B cell (primary cell): Measurements from ENCODE around the gene POC1B. TPM values are rescaled to one million over a fixed set of nuclear protein-coding genes. Genes with fewer than 3 reads are reported as not detected.

Experiments used
- ATAC-seq: fragments of 200-7000 bp; cut with Tn5 transposase; one replicate; pipeline ENCODE4 v1.10.0; 2021; ENCODE audit warnings: low read depth, mild to moderate bottlenecking, moderate number of reproducible peaks, moderate library complexity
- CTCF ChIA-PET: fragments of 350-600 bp; sonication (Branson Sonifier 250); formaldehyde crosslinking; loops from one replicate; lab custom pipeline; 2021; ENCODE audit warnings: antibody characterized with exemption, inconsistent platforms; lab: Charles Lee
- POLR2A ChIA-PET: fragments of 350-600 bp; sonication (Branson Sonifier 250); formaldehyde crosslinking; loops from one replicate; lab custom pipeline; 2021; ENCODE audit warnings: antibody characterized with exemption; lab: Charles Lee
- DNase-seq: peaks from one replicate; pipeline ENCODE4 v3.0.0; 2013
- H2AFZ ChIP-seq: 2 replicates; pipeline ENCODE4 v1.6.1; 2012; ENCODE audit warnings: mild to moderate bottlenecking, low read depth, low read length; ENCODE audit not compliant: insufficient read depth, poor library complexity, severe bottlenecking
- H3K27ac ChIP-seq, 2 donors: 1 replicate in 1 of 2; 2 replicates in 1 of 2; pipeline ENCODE4 v1.5.1; 2012 to 2013; ENCODE audit warnings: low read length in 2 of 2, mild to moderate bottlenecking in 2 of 2, moderate library complexity in 1 of 2
- H3K27me3 ChIP-seq, 4 experiments: fragments of 200-600 bp in 1 of 4; sonication (generic) in 1 of 4; replicated peaks in 1 of 4; 1 replicate in 2 of 4; 2 replicates in 2 of 4; pipeline versions ENCODE4 v1.6.1 to v1.7.0; 2013 to 2016; ENCODE audit warnings: low read length in 3 of 4, mild to moderate bottlenecking in 2 of 4, mixed read lengths in 1 of 4, moderate library complexity in 1 of 4; ENCODE audit not compliant: insufficient read depth in 4 of 4, control insufficient read depth in 3 of 4; ENCODE audit errors: control extremely low read depth in 1 of 4
- H3K36me3 ChIP-seq, 2 experiments: replicated peaks in 1 of 2; 1 replicate in 1 of 2; 2 replicates in 1 of 2; pipeline versions ENCODE4 v1.6.1 to v1.7.1; 2013; ENCODE audit warnings: low read length in 1 of 2; ENCODE audit not compliant: insufficient read depth in 2 of 2, control insufficient read depth in 1 of 2; ENCODE audit errors: control extremely low read depth in 1 of 2, extremely low read depth in 1 of 2
- H3K4me1 ChIP-seq, 2 donors: fragments of 200-600 bp in 1 of 2; sonication (generic) in 1 of 2; 1 replicate in 1 of 2; 2 replicates in 1 of 2; pipeline versions ENCODE4 v1.5.1 to v1.6.1; 2013 to 2017; ENCODE audit warnings: low read length in 2 of 2; ENCODE audit not compliant: control insufficient read depth in 2 of 2, insufficient read depth in 2 of 2
- H3K4me2 ChIP-seq: replicated peaks from 2 replicates; pipeline ENCODE3; 2012; ENCODE audit warnings: mild to moderate bottlenecking, low read depth, low read length; ENCODE audit not compliant: poor library complexity, severe bottlenecking
- H3K4me3 ChIP-seq, 5 experiments: fragments of 200-600 bp in 1 of 5; sonication (generic) in 1 of 5; 1 replicate in 3 of 5; 2 replicates in 2 of 5; pipeline versions ENCODE4 v1.5.1 to v1.7.0; 2011 to 2016; ENCODE audit warnings: low read length in 4 of 5, mild to moderate bottlenecking in 4 of 5, low read depth in 2 of 5, control low read depth in 1 of 5, moderate library complexity in 1 of 5; ENCODE audit not compliant: insufficient read depth in 1 of 5; ENCODE audit errors: control extremely low read depth in 1 of 5, extremely low read depth in 1 of 5
- H3K79me2 ChIP-seq: fragments of 200-600 bp; sonication (generic); one replicate; pipeline ENCODE4 v1.6.0; 2016; ENCODE audit warnings: low read length; ENCODE audit not compliant: control insufficient read depth, insufficient read depth
- H3K9ac ChIP-seq: fragments of 200-600 bp; sonication (generic); 2 replicates; pipeline ENCODE4 v1.6.1; 2017; ENCODE audit warnings: mild to moderate bottlenecking, low read length, moderate library complexity
- H3K9me3 ChIP-seq, 3 donors: one replicate each; pipeline versions ENCODE4 v1.6.1 to v1.7.1; 2013; ENCODE audit warnings: low read length in 2 of 3; ENCODE audit not compliant: control insufficient read depth in 2 of 3, insufficient read depth in 1 of 3; ENCODE audit errors: control extremely low read depth in 1 of 3
- H4K20me1 ChIP-seq: 2 replicates; pipeline ENCODE4 v1.6.0; 2012; ENCODE audit warnings: mild to moderate bottlenecking, low read length; ENCODE audit not compliant: insufficient read depth, control insufficient read depth, poor library complexity, severe bottlenecking
- H3K27ac Mint-ChIP-seq: one replicate; pipeline ENCODE4 v1.8.0; 2021; ENCODE audit warnings: mixed read lengths
- H3K27me3 Mint-ChIP-seq: one replicate; pipeline ENCODE4 v1.8.0; 2021; ENCODE audit warnings: mixed read lengths
- H3K4me1 Mint-ChIP-seq: one replicate; pipeline ENCODE4 v1.8.0; 2021; ENCODE audit warnings: mixed read lengths
- H3K4me3 Mint-ChIP-seq: one replicate; pipeline ENCODE4 v1.8.0; 2021; ENCODE audit warnings: mixed read lengths
- H3K9me3 Mint-ChIP-seq: one replicate; pipeline ENCODE4 v1.8.0; 2022; ENCODE audit warnings: mixed read lengths; ENCODE audit not compliant: insufficient read depth
- EZH2 ChIP-seq: IDR thresholded peaks from 2 replicates; pipeline ENCODE4 v1.6.1; 2012; ENCODE audit warnings: borderline replicate concordance, low read depth, mild to moderate bottlenecking, moderate library complexity, low read length; ENCODE audit not compliant: insufficient read depth, poor library complexity, severe bottlenecking
- WGBS: methylation state at CpG from one replicate; pipeline ENCODE4 v1.1.5; 2013; ENCODE audit warnings: missing lambda C conversion rate; ENCODE audit not compliant: insufficient coverage; 5-methylcytosine and 5-hydroxymethylcytosine counted together
- intact Hi-C: fragments of 100-400 bp; cut with micrococcal nuclease; formaldehyde crosslinking; loops from one replicate; pipeline ENCODE4 v1.10.0; 2022
- polyA plus RNA-seq: library from polyadenylated mRNA; depleted of rRNA; stranded (reverse); fragments of >200 nt; gene quantifications from 2 replicates; pipeline ENCODE4 v1.2.3, GENCODE V29; 2012
- total RNA-seq, 2 donors: library from RNA; stranded (reverse); fragments of 120-200 nt in 1 of 2; gene quantifications; 1 replicate in 1 of 2; 2 replicates in 1 of 2; pipeline versions ENCODE4 v1.2.3 to v1.2.4, GENCODE V29; 2013 to 2022
- TF ChIP-seq, protein P1 (sequence below): fragments of 200-600 bp; IDR thresholded peaks from one replicate; pipeline ENCODE4 v1.8.0; 2022; ENCODE audit warnings: antibody characterized with exemption, mild to moderate bottlenecking

The POC1B gene
- total and polyA plus RNA-seq, 2 donors (not counting 1 experiment from before 2014, with no cell fraction given) = 12.0 to 39.5 TPM

GRCh38 chr12:89453121-89453978 lies 72.5 kb downstream of the POC1B start:
- WGBS = 83% methylated on average over 1 of the region's 6 CpGs
- Mint-ChIP-seq H3K27ac (no peak overlapping the region), H3K9me3 (no peaks in the 10 kb centered on the region), H3K4me3 (no peak overlapping the region), H3K4me1 (no peaks in the 10 kb centered on the region), H3K27me3 (no peaks in the 10 kb centered on the region)
- H3K9ac ChIP-seq = no peak overlapping the region
- ChIA-PET CTCF (no interaction called here), POLR2A (no interaction called here)
- H3K4me3 ChIP-seq = no peak overlapping the region
- intact Hi-C loops = no loop called here
- H3K4me1 ChIP-seq = no peaks in the 10 kb centered on the region
- TF ChIP-seq EZH2 = no peak
- TF ChIP-seq, protein P1, sequence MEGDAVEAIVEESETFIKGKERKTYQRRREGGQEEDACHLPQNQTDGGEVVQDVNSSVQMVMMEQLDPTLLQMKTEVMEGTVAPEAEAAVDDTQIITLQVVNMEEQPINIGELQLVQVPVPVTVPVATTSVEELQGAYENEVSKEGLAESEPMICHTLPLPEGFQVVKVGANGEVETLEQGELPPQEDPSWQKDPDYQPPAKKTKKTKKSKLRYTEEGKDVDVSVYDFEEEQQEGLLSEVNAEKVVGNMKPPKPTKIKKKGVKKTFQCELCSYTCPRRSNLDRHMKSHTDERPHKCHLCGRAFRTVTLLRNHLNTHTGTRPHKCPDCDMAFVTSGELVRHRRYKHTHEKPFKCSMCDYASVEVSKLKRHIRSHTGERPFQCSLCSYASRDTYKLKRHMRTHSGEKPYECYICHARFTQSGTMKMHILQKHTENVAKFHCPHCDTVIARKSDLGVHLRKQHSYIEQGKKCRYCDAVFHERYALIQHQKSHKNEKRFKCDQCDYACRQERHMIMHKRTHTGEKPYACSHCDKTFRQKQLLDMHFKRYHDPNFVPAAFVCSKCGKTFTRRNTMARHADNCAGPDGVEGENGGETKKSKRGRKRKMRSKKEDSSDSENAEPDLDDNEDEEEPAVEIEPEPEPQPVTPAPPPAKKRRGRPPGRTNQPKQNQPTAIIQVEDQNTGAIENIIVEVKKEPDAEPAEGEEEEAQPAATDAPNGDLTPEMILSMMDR = no peak
- H3K36me3 ChIP-seq = peaks cover 2 to 10% of the 10 kb centered on the region in 2 experiments
- DNase-seq (no peak), ATAC-seq (no peak)
- no peaks in the 10 kb centered on the region for H3K9me3 ChIP-seq
- no peaks in the 10 kb centered on the region for H4K20me1 ChIP-seq
- no peak overlapping the region for H2AFZ ChIP-seq
- H3K27ac ChIP-seq = no peak overlapping the region
- no peak overlapping the region for H3K4me2 ChIP-seq
- no peaks in the 10 kb centered on the region for H3K27me3 ChIP-seq
- H3K79me2 ChIP-seq = no peaks in the 10 kb centered on the region

GRCh38 chr12:89451841-89452251 lies 74.0 kb downstream of the POC1B start:
- no peaks in the 10 kb centered on the region for H3K9me3 Mint-ChIP-seq
- no peak overlapping the region for H3K4me3 Mint-ChIP-seq
- TF ChIP-seq, protein P1 = no peak
- TF ChIP-seq EZH2 = no peak
- no peak for ATAC-seq
- CTCF ChIA-PET = interaction anchor here (2.2 kb wide), 1 partner anchor 10 kb away, joined by 12 read pairs; no protein-coding TSS in a partner anchor
- Histone ChIP-seq H3K4me3 (no peak overlapping the region), H3K79me2 (no peaks in the 10 kb centered on the region), H3K4me2 (no peak overlapping the region), H3K4me1 (no peaks in the 10 kb centered on the region), H3K27ac (no peak overlapping the region), H3K9ac (no peak overlapping the region), H4K20me1 (no peaks in the 10 kb centered on the region), H3K27me3 (no peaks in the 10 kb centered on the region), H3K36me3 (peaks cover 2 to 7% of the 10 kb centered on the region in 2 experiments), H2AFZ (no peak overlapping the region), H3K9me3 (no peaks in the 10 kb centered on the region)
- POLR2A ChIA-PET = no interaction called here
- WGBS = 60% methylated on average over 4 of the region's 9 CpGs
- H3K27me3 Mint-ChIP-seq = no peaks in the 10 kb centered on the region
- intact Hi-C loops = no loop called here
- DNase-seq = no peak
- no peak overlapping the region for H3K27ac Mint-ChIP-seq
- no peaks in the 10 kb centered on the region for H3K4me1 Mint-ChIP-seq
